GM12891 (cell line): ENCODE data around the gene ZNF555.

ENCODE experiments used
- POLR2A ChIP-seq: IDR thresholded peaks from 2 replicates; pipeline ENCODE4 v1.6.1; 2011; ENCODE audit warnings: low read depth, low read length, control low read depth
- POLR2AphosphoS5 ChIP-seq: IDR thresholded peaks from 2 replicates; pipeline ENCODE4 v1.6.1; 2011; ENCODE audit warnings: low read depth, low read length, control low read depth
- SPI1 ChIP-seq: IDR thresholded peaks from 2 replicates; pipeline ENCODE4 v1.6.1; 2011; ENCODE audit warnings: low read depth, low read length, control low read depth
- TAF1 ChIP-seq: IDR thresholded peaks from 2 replicates; pipeline ENCODE4 v1.6.1; 2011; ENCODE audit warnings: low read depth, low read length, control low read depth

DNA sequence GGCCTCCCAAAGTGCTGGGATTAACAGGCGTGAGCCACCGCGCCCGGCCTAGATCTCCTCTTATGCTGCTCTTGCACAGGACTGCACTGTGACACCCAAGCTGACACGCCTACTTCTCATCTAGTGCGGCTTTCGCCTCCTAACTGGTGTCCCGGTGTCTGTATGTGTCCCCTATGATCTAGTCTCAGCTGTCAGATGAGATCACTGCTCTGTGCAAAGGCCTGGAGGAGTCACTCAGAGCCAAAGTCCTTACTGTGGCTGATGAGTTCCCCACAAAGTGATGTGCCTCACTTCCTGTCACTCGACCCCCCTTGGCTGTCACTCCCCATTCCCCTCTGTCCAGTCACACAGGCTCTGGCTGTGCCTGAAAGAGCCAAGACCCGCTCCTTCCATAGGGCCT lies 28.3 kb downstream of the ZNF555 start:
- TF ChIP-seq POLR2A (no peak), POLR2AphosphoS5 (no peak), TAF1 (no peak), SPI1 (no peak)
